Hematopoietic multipotent progenitor cell treated with erythropoietin and hydrocortisone succinate and interleukin-3 and kit ligand, for 8 days (in vitro differentiated cells): ENCODE measurements around the gene KCNJ4.

Source experiments
- DNase-seq: peaks from one replicate; pipeline ENCODE4 v3.0.0-alpha.2; 2015

Gene KCNJ4

GRCh38 chr22:38429499-38430068 lies 25.4 kb downstream of the KCNJ4 start:
- DNase-seq, result no peak

GRCh38 chr22:38428714-38429113 lies 26.3 kb downstream of the KCNJ4 start:
- no peak for DNase-seq

GRCh38 chr22:38427940-38428339 lies 27.1 kb downstream of the KCNJ4 start:
- no peak for DNase-seq

- DNase-seq, result no peak
Observed at GRCh38 chr22:38427465-38427864, 27.5 kb downstream of the KCNJ4 start.

GRCh38 chr22:38426628-38427027 lies 28.4 kb downstream of the KCNJ4 start:
- DNase-seq, result no peak

GRCh38 chr22:38424525-38425080 lies 30.4 kb downstream of the KCNJ4 start:
- DNase-seq, result no peak

- DNase-seq, result no peak
Observed at GRCh38 chr22:38423512-38424503, 31.2 kb downstream of the KCNJ4 start.

- DNase-seq, result no peak
Observed at GRCh38 chr22:38422611-38423511, 32.1 kb downstream of the KCNJ4 start.

GRCh38 chr22:38420734-38421133 lies 34.3 kb downstream of the KCNJ4 start:
- DNase-seq, result no peak

GRCh38 chr22:38419858-38420160 lies 35.2 kb downstream of the KCNJ4 start:
- no peak for DNase-seq

- no peak for DNase-seq
Observed at GRCh38 chr22:38419121-38419857, 35.7 kb downstream of the KCNJ4 start.

GRCh38 chr22:38418589-38418988 lies 36.4 kb downstream of the KCNJ4 start:
- DNase-seq, result no peak

GRCh38 chr22:38417252-38418060 lies 37.5 kb downstream of the KCNJ4 start:
- no peak for DNase-seq

- no peak for DNase-seq
Observed at GRCh38 chr22:38416621-38417251, 38.3 kb downstream of the KCNJ4 start.

GRCh38 chr22:38415561-38416321 lies 39.3 kb downstream of the KCNJ4 start:
- DNase-seq, result no peak

GRCh38 chr22:38415046-38415445 lies 40.0 kb downstream of the KCNJ4 start:
- no peak for DNase-seq

GRCh38 chr22:38414009-38414395 lies 41.0 kb downstream of the KCNJ4 start:
- no peak for DNase-seq

- DNase-seq, result no peak
Observed at GRCh38 chr22:38413085-38414008, 41.7 kb downstream of the KCNJ4 start.
